GM12878 (cell line): ENCODE results near the gene MEMO1.

Experiments used
- CEBPB ChIP-seq, 2 experiments: fragments of 150-350 bp in 1 of 2; IDR thresholded peaks; 2 replicates each; pipeline ENCODE4 v1.6.1; 2012 to 2014; ENCODE audit warnings: low read depth in 2 of 2, low read length in 2 of 2, borderline replicate concordance in 1 of 2, inconsistent platforms in 1 of 2
- CTCF ChIP-seq, 3 experiments: IDR thresholded peaks in 2 of 3; conservative IDR thresholded peaks in 1 of 3; 2 replicates each; pipeline ENCODE4 v1.5.1; 2011; ENCODE audit warnings: low read depth in 3 of 3, low read length in 3 of 3, mild to moderate bottlenecking in 3 of 3, control low read depth in 2 of 3, moderate library complexity in 2 of 3, inconsistent platforms in 1 of 3, mixed read lengths in 1 of 3; ENCODE audit not compliant: control insufficient read depth in 2 of 3, insufficient read depth in 1 of 3; ENCODE audit errors: extremely low read depth in 1 of 3
- EP300 ChIP-seq, 2 experiments: fragments of 150-350 bp in 1 of 2; IDR thresholded peaks; 2 replicates each; pipeline ENCODE4 v1.6.1; 2011 to 2012; ENCODE audit warnings: low read depth in 2 of 2, low read length in 2 of 2, borderline replicate concordance in 1 of 2, improper control_type of control experiment in 1 of 2, inconsistent platforms in 1 of 2; ENCODE audit not compliant: control insufficient read depth in 1 of 2
- FOS ChIP-seq: IDR thresholded peaks from 3 replicates; pipeline ENCODE4 v1.6.1; 2011; ENCODE audit warnings: borderline replicate concordance; ENCODE audit not compliant: insufficient read length; ENCODE audit errors: extremely low read depth
- NR2C1 ChIP-seq: fragments of 450-650 bp; IDR thresholded peaks from 2 replicates; pipeline ENCODE4 v1.6.1; 2017; ENCODE audit warnings: antibody characterized with exemption, mild to moderate bottlenecking, moderate library complexity
- TAF1 ChIP-seq: IDR thresholded peaks from 2 replicates; pipeline ENCODE4 v1.6.1; 2011; ENCODE audit warnings: mild to moderate bottlenecking, low read depth, low read length, borderline replicate concordance
- ZBTB40 ChIP-seq: fragments of 450-650 bp; IDR thresholded peaks from 2 replicates; pipeline ENCODE4 v1.6.1; 2016; ENCODE audit warnings: mild to moderate bottlenecking, moderate library complexity, borderline replicate concordance
- ZNF217 ChIP-seq: fragments of 450-650 bp; IDR thresholded peaks from 2 replicates; pipeline ENCODE4 v1.6.1; 2017; ENCODE audit warnings: antibody characterized with exemption, mild to moderate bottlenecking

GRCh38 chr2:31863867-31864266 lies 146.9 kb downstream of the MEMO1 start:
- TF ChIP-seq EP300 (IDR thresholded peaks at IDR 0.05; ENCODE audit: borderline replicate concordance in 1 of 2, control insufficient read depth in 1 of 2, low read depth in 2 of 2, low read length in 2 of 2) = no peak
- TF ChIP-seq CEBPB (IDR thresholded peaks at IDR 0.05; ENCODE audit: borderline replicate concordance in 1 of 2, low read depth in 2 of 2, low read length in 2 of 2) = no peak
- TF ChIP-seq ZNF217 = no peak
- no peak for TF ChIP-seq TAF1
- TF ChIP-seq CTCF (IDR thresholded peaks at IDR 0.05 in 2 of 3, conservative IDR thresholded peaks at IDR 0.05 in 1 of 3; ENCODE audit: control insufficient read depth in 2 of 3, extremely low read depth in 1 of 3, insufficient read depth in 1 of 3, low read depth in 3 of 3, low read length in 3 of 3) = no peak
- TF ChIP-seq FOS = no peak
- no peak for TF ChIP-seq ZBTB40
- TF ChIP-seq NR2C1 = no peak
